ENCODE measurements around the gene CRIM1.

CRIM1 gene

DNA sequence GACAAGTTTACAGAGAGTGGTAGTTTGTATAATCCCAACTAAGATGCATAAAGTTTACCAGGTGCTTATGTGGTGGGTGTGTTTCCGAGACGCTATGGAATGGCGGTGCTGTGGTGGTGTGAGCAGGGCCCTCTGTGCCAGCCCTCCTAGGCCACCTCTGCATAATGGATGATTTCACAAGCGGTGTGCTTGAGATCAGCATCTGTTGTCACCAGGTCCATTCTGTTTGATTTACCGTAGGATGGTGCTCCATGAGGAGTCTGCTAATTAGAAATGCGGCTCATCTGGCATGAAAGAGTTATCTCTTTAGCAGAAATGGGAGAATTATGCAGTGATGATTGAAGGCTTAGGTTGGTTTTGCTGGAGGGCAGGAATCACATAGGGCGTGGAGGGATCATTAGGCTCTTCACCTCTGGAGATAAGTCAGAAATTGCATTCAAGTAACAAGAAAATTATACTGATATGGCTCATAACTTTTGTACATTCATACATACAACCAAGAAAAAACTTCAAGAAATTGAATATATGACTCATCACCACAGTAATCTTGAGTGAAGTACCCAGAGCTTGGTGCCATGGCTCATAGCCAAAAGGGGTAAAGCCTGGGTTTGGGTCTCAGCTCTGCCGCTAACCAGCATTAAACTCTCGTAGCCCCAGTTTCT is 41.4 kb downstream of the CRIM1 start:
- peaks cover 7% of the 10 kb centered on the region for H3K36me3 Mint-ChIP-seq (ENCODE audit: low read depth)
- H3K4me3 Mint-ChIP-seq, result no peak overlapping the region
- no peaks in the 10 kb centered on the region for H3K4me1 Mint-ChIP-seq
- H3K9me3 Mint-ChIP-seq, result no peaks in the 10 kb centered on the region
- no peaks in the 10 kb centered on the region for H3K27me3 Mint-ChIP-seq (ENCODE audit: low read depth)
- TF ChIP-seq, protein P1, sequence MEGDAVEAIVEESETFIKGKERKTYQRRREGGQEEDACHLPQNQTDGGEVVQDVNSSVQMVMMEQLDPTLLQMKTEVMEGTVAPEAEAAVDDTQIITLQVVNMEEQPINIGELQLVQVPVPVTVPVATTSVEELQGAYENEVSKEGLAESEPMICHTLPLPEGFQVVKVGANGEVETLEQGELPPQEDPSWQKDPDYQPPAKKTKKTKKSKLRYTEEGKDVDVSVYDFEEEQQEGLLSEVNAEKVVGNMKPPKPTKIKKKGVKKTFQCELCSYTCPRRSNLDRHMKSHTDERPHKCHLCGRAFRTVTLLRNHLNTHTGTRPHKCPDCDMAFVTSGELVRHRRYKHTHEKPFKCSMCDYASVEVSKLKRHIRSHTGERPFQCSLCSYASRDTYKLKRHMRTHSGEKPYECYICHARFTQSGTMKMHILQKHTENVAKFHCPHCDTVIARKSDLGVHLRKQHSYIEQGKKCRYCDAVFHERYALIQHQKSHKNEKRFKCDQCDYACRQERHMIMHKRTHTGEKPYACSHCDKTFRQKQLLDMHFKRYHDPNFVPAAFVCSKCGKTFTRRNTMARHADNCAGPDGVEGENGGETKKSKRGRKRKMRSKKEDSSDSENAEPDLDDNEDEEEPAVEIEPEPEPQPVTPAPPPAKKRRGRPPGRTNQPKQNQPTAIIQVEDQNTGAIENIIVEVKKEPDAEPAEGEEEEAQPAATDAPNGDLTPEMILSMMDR (IDR thresholded peaks at IDR 0.05; ENCODE audit: unreplicated experiment in 3 of 3), result no peak
- no peak overlapping the region for H3K27ac Mint-ChIP-seq

DNA sequence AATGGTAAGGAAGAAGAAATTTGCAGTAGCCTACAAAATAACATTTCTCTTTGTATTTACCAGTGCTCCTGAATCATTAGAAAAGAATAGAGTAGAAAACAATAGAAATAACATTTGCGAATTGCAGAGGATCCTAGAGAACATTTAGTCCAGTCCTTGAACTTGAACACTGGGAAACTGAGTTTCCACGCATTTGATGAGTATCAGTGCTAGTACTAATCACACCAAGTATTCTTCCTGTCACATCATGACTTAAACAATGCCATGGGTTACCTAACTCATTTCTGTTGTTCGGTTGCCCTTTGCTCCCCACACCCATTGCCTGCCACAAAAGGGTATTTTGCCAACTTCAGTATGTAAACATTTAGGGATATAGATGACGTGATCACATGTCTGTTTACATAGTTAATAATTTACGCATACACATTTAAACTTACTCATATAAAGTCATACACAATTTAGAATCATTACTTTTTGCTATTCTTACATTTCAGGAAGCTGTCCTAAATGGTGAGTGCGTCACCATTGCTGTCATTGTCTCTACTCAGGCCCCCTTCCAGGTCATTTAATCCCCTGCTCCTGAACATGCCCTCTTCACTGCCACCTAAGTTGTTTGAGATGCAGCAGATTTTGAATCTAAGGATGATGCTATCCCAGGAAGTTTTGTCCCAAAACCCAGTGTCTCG is 42.3 kb downstream of the CRIM1 start:
- TF ChIP-seq, protein P1 (IDR thresholded peaks at IDR 0.05; ENCODE audit: unreplicated experiment in 3 of 3), result no peak
- Mint-ChIP-seq H3K4me1 (no peaks in the 10 kb centered on the region), H3K9me3 (no peaks in the 10 kb centered on the region), H3K27ac (no peak overlapping the region), H3K4me3 (no peak overlapping the region), H3K36me3 (ENCODE audit: low read depth) (peaks cover 7% of the 10 kb centered on the region), H3K27me3 (ENCODE audit: low read depth) (no peaks in the 10 kb centered on the region)

DNA sequence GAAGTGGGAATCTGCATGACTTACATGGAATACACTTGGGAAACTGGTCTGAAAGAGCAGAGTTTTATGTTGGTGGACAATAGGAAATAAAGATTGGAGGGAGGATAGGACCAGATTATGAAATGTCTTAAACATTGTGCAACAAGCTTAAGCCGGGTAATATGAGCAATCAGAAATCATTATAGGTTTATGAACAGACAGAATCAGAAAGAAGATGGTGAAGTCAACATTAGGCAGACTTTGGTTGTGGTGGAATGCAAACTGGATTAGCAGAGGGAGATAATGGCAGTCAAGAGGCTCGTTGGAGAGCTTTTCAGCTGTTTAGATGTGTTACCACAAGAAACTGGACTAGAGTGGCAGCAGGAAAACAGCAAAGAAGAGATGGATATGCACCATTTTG is 43.5 kb downstream of the CRIM1 start:
- no peaks in the 10 kb centered on the region for H3K27me3 Mint-ChIP-seq (ENCODE audit: low read depth)
- no peaks in the 10 kb centered on the region for H3K4me1 Mint-ChIP-seq
- H3K9me3 Mint-ChIP-seq, result no peaks in the 10 kb centered on the region
- TF ChIP-seq, protein P1 (IDR thresholded peaks at IDR 0.05; ENCODE audit: unreplicated experiment in 3 of 3), result no peak
- H3K4me3 Mint-ChIP-seq, result no peak overlapping the region
- H3K36me3 Mint-ChIP-seq (ENCODE audit: low read depth), result peaks cover 7% of the 10 kb centered on the region
- H3K27ac Mint-ChIP-seq, result no peak overlapping the region

DNA sequence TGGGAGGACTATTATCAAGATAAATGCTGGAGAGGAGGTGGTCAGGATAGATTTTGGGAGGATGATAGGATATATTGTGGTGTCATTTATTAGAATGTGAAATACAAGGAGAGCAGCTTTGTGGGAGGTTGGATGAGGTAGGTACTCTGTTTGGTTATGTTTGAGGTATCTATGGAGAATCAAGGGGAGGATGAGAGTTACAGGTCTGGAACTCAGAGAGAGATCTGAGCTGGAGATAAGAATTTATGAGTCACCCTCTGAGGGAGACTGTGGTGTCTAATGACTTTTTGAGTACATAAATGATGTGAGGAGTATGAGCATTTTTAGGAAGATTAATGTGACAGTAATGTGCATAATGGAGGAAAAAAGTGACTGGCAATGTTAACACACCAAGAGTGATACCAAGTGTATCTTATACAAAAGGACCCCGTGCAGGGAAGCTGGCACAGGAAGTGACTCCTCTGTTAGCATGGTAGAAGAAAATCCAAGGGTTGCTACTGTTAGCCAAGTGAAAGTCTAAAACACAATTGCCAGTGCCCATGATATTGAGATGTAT is 48.2 kb downstream of the CRIM1 start:
- TF ChIP-seq, protein P1 (IDR thresholded peaks at IDR 0.05; ENCODE audit: unreplicated experiment in 3 of 3), result no peak
- Mint-ChIP-seq H3K36me3 (ENCODE audit: low read depth) (no peaks in the 10 kb centered on the region), H3K27me3 (ENCODE audit: low read depth) (no peaks in the 10 kb centered on the region), H3K27ac (no peak overlapping the region), H3K9me3 (no peaks in the 10 kb centered on the region), H3K4me1 (no peaks in the 10 kb centered on the region), H3K4me3 (no peak overlapping the region)

DNA sequence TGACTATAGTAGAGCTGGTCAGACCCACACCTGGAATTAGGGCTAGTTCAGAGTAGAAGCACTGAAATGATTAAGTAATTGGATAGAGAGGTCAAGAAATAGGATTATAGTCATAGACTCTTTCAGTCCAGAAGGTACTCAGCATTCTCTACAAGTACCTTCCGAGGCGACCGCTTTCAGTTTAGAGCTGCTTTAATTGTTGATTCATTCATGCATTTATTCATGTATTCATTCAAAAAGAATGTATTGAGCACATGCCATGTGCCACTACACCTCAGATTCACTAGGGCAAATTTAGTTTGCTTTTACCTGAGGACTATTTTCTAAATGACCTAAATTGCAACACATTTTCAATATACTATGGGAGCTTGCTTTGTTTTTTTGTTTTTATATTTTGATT is 48.7 kb downstream of the CRIM1 start:
- no peak overlapping the region for H3K27ac Mint-ChIP-seq
- H3K36me3 Mint-ChIP-seq (ENCODE audit: low read depth), result no peaks in the 10 kb centered on the region
- H3K4me3 Mint-ChIP-seq, result no peak overlapping the region
- H3K9me3 Mint-ChIP-seq, result no peaks in the 10 kb centered on the region
- H3K4me1 Mint-ChIP-seq, result no peaks in the 10 kb centered on the region
- no peaks in the 10 kb centered on the region for H3K27me3 Mint-ChIP-seq (ENCODE audit: low read depth)
- TF ChIP-seq, protein P1 (IDR thresholded peaks at IDR 0.05; ENCODE audit: unreplicated experiment in 3 of 3), result no peak

Measured in nephron (organoid).